CD4-positive, alpha-beta T cell (primary cell): Measurements from ENCODE around the gene MACROD2. TPM values are rescaled to one million over a fixed set of nuclear protein-coding genes. Genes with fewer than 3 reads are reported as not detected.

Source experiments
- ATAC-seq: fragments of 200-7000 bp; cut with Tn5 transposase; one replicate; pipeline ENCODE4 v1.10.0; 2022; ENCODE audit warnings: mild to moderate bottlenecking; ENCODE audit not compliant: poor library complexity
- CTCF ChIA-PET: fragments of 350-600 bp; sonication (Branson Sonifier 250); formaldehyde crosslinking; loops from one replicate; lab custom pipeline; 2021; ENCODE audit warnings: antibody characterized with exemption, inconsistent platforms; lab: Charles Lee
- POLR2A ChIA-PET: fragments of 350-600 bp; sonication (Branson Sonifier 250); formaldehyde crosslinking; loops from one replicate; lab custom pipeline; 2021; ENCODE audit warnings: antibody characterized with exemption, inconsistent platforms; lab: Charles Lee
- DNase-seq, 14 experiments: peaks; one replicate each; pipeline ENCODE4 v3.0.0-alpha.2; 2013 to 2020; ENCODE audit warnings: mixed read lengths in 2 of 14
- H3K27ac ChIP-seq, 2 donors: one replicate each; pipeline versions ENCODE4 v1.5.1 to v1.7.0; 2013; ENCODE audit warnings: low read length in 2 of 2, low read depth in 1 of 2, mild to moderate bottlenecking in 1 of 2
- H3K27me3 ChIP-seq, 2 experiments: 1 replicate in 1 of 2; 2 replicates in 1 of 2; pipeline versions ENCODE4 v1.6.1 to v1.7.0; 2013; ENCODE audit warnings: low read length in 2 of 2, control low read depth in 1 of 2, mild to moderate bottlenecking in 1 of 2, moderate library complexity in 1 of 2; ENCODE audit not compliant: insufficient read depth in 2 of 2, control insufficient read depth in 1 of 2
- H3K36me3 ChIP-seq: one replicate; pipeline ENCODE4 v1.6.1; 2013; ENCODE audit warnings: low read length, control low read depth; ENCODE audit not compliant: insufficient read depth
- H3K4me1 ChIP-seq: one replicate; pipeline ENCODE4 v1.6.1; 2013; ENCODE audit warnings: low read length, control low read depth; ENCODE audit not compliant: insufficient read depth
- H3K4me3 ChIP-seq: one replicate; pipeline ENCODE4 v1.5.1; 2013; ENCODE audit warnings: mild to moderate bottlenecking, low read length, moderate library complexity
- H3K9me3 ChIP-seq, 2 experiments: 1 replicate in 1 of 2; 2 replicates in 1 of 2; pipeline versions ENCODE4 v1.6.1 to v1.7.0; 2013; ENCODE audit warnings: low read length in 2 of 2, mild to moderate bottlenecking in 2 of 2, control low read depth in 1 of 2, moderate library complexity in 1 of 2; ENCODE audit not compliant: control insufficient read depth in 1 of 2, insufficient read depth in 1 of 2
- H3K27ac Mint-ChIP-seq: one replicate; pipeline ENCODE4 v1.8.0; 2020; ENCODE audit warnings: mixed read lengths
- H3K27me3 Mint-ChIP-seq: one replicate; pipeline ENCODE4 v1.8.0; 2021; ENCODE audit warnings: mixed read lengths
- H3K36me3 Mint-ChIP-seq: one replicate; pipeline ENCODE4 v1.8.0; 2021; ENCODE audit warnings: low read depth, mixed read lengths
- H3K4me1 Mint-ChIP-seq: one replicate; pipeline ENCODE4 v1.8.0; 2021; ENCODE audit warnings: low read depth, mixed read lengths
- H3K4me3 Mint-ChIP-seq: one replicate; pipeline ENCODE4 v1.8.0; 2020; ENCODE audit warnings: mild to moderate bottlenecking, mixed read lengths
- H3K9me3 Mint-ChIP-seq: one replicate; pipeline ENCODE4 v1.8.0; 2020; ENCODE audit warnings: mixed read lengths
- intact Hi-C, 2 experiments: fragments of 100-400 bp; cut with DNase I in 1 of 2; cut with micrococcal nuclease in 1 of 2; formaldehyde crosslinking; loops; one replicate each; pipeline versions ENCODE4 v1.15.1 to v1.9.0; 2023 to 2025; cut with DNase I, micrococcal nuclease
- total RNA-seq, 174 experiments: library from RNA in 2 of 174; stranded (reverse) in 2 of 174; gene quantifications; one replicate each; pipeline ENCODE4 v1.2.3 and lab custom pipeline; 2021 to 2026
- TF ChIP-seq, protein P1 (sequence below): fragments of 200-600 bp; IDR thresholded peaks from one replicate; pipeline ENCODE4 v1.8.0; 2022; ENCODE audit warnings: antibody characterized with exemption, mild to moderate bottlenecking

Gene MACROD2
- total RNA-seq, 2 experiments from 2014 or later = not detected

DNA sequence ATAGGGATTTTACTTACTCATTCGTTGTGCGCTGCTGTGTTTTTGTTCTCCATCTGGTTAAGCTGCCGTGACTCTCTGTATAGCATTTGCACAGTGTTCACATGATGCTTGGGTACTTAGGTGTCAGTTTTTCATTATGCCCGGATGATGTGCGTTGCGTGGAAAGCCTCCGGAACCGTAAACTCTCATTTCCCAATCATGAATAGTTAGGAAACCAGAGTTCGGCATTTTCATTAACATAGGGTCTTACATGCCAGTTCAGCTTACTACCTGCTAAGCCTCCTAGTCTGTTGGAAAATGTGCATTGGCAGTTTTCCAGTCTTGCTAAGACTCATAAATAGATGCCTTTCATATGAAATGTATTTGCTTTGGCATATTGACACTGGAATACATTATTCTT, 825.5 kb downstream of the MACROD2 start:
- ChIA-PET POLR2A (no interaction called here), CTCF (no interaction called here)
- Mint-ChIP-seq H3K4me3 (no peak overlapping the region), H3K4me1 (no peaks in the 10 kb centered on the region), H3K27me3 (no peaks in the 10 kb centered on the region), H3K36me3 (no peaks in the 10 kb centered on the region), H3K27ac (no peak overlapping the region), H3K9me3 (peaks cover 7% of the 10 kb centered on the region)
- Histone ChIP-seq H3K4me1 (no peaks in the 10 kb centered on the region), H3K27me3 (no peaks in the 10 kb centered on the region), H3K36me3 (no peaks in the 10 kb centered on the region), H3K9me3 (peaks cover 0 to 3% of the 10 kb centered on the region in 2 experiments), H3K27ac (no peak overlapping the region), H3K4me3 (no peak overlapping the region)
- intact Hi-C loops = no loop called here
- no peak for DNase-seq
- TF ChIP-seq, protein P1, sequence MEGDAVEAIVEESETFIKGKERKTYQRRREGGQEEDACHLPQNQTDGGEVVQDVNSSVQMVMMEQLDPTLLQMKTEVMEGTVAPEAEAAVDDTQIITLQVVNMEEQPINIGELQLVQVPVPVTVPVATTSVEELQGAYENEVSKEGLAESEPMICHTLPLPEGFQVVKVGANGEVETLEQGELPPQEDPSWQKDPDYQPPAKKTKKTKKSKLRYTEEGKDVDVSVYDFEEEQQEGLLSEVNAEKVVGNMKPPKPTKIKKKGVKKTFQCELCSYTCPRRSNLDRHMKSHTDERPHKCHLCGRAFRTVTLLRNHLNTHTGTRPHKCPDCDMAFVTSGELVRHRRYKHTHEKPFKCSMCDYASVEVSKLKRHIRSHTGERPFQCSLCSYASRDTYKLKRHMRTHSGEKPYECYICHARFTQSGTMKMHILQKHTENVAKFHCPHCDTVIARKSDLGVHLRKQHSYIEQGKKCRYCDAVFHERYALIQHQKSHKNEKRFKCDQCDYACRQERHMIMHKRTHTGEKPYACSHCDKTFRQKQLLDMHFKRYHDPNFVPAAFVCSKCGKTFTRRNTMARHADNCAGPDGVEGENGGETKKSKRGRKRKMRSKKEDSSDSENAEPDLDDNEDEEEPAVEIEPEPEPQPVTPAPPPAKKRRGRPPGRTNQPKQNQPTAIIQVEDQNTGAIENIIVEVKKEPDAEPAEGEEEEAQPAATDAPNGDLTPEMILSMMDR = no peak
- no peak for ATAC-seq

DNA sequence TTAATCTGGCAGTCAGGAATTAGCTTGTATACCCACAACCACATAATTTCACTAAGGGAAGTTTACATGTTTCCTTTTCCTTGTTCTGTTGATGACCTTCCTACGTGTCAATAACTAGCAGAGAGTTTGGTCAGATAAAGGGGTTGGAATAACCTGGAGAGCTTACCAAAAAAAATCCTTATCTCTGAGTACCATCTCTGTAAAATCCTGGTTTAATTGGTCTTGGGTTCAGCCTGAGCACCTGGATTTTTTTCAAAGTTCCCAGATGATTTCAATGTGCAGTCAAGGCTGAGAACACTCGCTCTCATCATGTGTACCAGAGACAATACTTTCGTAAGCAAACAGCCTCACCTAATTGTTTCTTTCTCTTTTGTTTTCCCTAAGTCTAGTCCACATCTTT, 825.9 kb downstream of the MACROD2 start:
- DNase-seq (no peak), ATAC-seq (no peak)
- Histone ChIP-seq H3K27me3 (no peaks in the 10 kb centered on the region), H3K4me1 (no peaks in the 10 kb centered on the region), H3K4me3 (no peak overlapping the region), H3K27ac (no peak overlapping the region), H3K36me3 (no peaks in the 10 kb centered on the region), H3K9me3 (peaks cover 0 to 3% of the 10 kb centered on the region in 2 experiments)
- TF ChIP-seq, protein P1 = no peak
- Mint-ChIP-seq H3K27ac (no peak overlapping the region), H3K4me1 (no peaks in the 10 kb centered on the region), H3K36me3 (no peaks in the 10 kb centered on the region), H3K27me3 (no peaks in the 10 kb centered on the region), H3K9me3 (peaks cover 7% of the 10 kb centered on the region), H3K4me3 (no peak overlapping the region)
- intact Hi-C loops = no loop called here
- POLR2A ChIA-PET = no interaction called here
- CTCF ChIA-PET = no interaction called here

DNA sequence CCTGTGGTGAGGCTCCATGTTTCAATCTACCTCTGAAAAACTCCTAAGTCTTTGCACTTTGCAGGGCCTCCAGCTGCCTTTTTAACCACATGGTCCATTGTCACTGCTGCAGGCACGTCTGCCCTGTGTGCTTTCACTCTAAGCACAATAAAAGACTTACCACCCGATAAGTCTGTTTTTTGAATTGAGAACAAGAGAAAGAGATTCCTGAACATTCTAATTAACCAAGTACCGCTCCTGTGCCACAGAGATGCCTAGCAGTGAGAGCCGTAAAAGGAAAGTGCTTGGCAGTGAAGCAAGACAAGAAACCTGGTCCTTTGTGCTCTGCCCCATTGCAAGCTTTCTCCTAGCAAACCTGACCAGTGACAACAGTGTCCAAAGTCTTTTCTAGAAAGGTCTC, 829.7 kb downstream of the MACROD2 start:
- no peak for ATAC-seq
- intact Hi-C loops = no loop called here
- H3K4me3 ChIP-seq = no peak overlapping the region
- no peak overlapping the region for H3K27ac ChIP-seq
- H3K4me1 ChIP-seq = no peaks in the 10 kb centered on the region
- TF ChIP-seq, protein P1 = no peak
- no peaks in the 10 kb centered on the region for H3K27me3 ChIP-seq
- ChIA-PET CTCF (no interaction called here), POLR2A (no interaction called here)
- H3K4me3 Mint-ChIP-seq = no peak overlapping the region
- H3K36me3 Mint-ChIP-seq = no peaks in the 10 kb centered on the region
- no peaks in the 10 kb centered on the region for H3K9me3 ChIP-seq
- H3K36me3 ChIP-seq = no peaks in the 10 kb centered on the region
- no peaks in the 10 kb centered on the region for H3K4me1 Mint-ChIP-seq
- no peaks in the 10 kb centered on the region for H3K27me3 Mint-ChIP-seq
- no peak for DNase-seq
- H3K27ac Mint-ChIP-seq = no peak overlapping the region
- no peaks in the 10 kb centered on the region for H3K9me3 Mint-ChIP-seq
